SK-N-SH (cell line): ENCODE data around the gene MUC5B. TPM values are rescaled to one million over a fixed set of nuclear protein-coding genes. Genes with fewer than 3 reads are reported as not detected.
"Not testable (repeated sequence)": the region's sequence is repeated elsewhere in the genome, so short reads cannot be mapped to it uniquely, and the experiment has no call there.

Experiments
- CTCF ChIA-PET: fragments of 300-600, 350-600 bp; formaldehyde crosslinking; extraction: SDS; loops from one replicate; lab custom pipeline; 2021; lab: Yijun Ruan, JAX
- POLR2A ChIA-PET: fragments of 350-600 bp; sonication (Branson Sonifier 250); formaldehyde crosslinking; extraction: SDS; loops from one replicate; lab custom pipeline; 2020; ENCODE audit warnings: antibody characterized with exemption, inconsistent platforms; lab: Yijun Ruan, JAX
- DNase-seq: peaks from one replicate; pipeline ENCODE4 v3.0.0; 2012
- H2AFZ ChIP-seq: fragments of 200-600 bp; sonication (generic); 2 replicates; pipeline ENCODE4 v1.8.1; 2016; ENCODE audit warnings: antibody characterized with exemption, mild to moderate bottlenecking, low read depth
- H3F3A ChIP-seq: fragments of 200-600 bp; sonication (generic); replicated peaks from 2 replicates; pipeline ENCODE3; 2016; ENCODE audit warnings: antibody characterized with exemption, mild to moderate bottlenecking; ENCODE audit not compliant: insufficient read depth
- H3K27ac ChIP-seq, 2 experiments: fragments of 200-500 bp in 1 of 2; fragments of 200-600 bp in 1 of 2; sonication (Bioruptor generic) in 1 of 2; sonication (generic), shearing (Covaris generic) in 1 of 2; 2 replicates each; pipeline versions ENCODE4 v1.5.1 to v1.6.1; 2014 to 2016; ENCODE audit warnings: low read depth in 2 of 2, inconsistent platforms in 1 of 2, low read length in 1 of 2, mild to moderate bottlenecking in 1 of 2, mixed read lengths in 1 of 2
- H3K27me3 ChIP-seq: fragments of 200-600 bp; sonication (generic), shearing (Covaris generic); 2 replicates; pipeline ENCODE4 v1.6.1; 2016; ENCODE audit warnings: mixed run types; ENCODE audit not compliant: insufficient read depth
- H3K36me3 ChIP-seq, 2 experiments: fragments of 200-500 bp in 1 of 2; fragments of 200-600 bp in 1 of 2; sonication (Bioruptor generic) in 1 of 2; sonication (generic) in 1 of 2; replicated peaks in 1 of 2; 2 replicates each; pipeline versions ENCODE3 to v1.5.1; 2014 to 2016; ENCODE audit warnings: low read length in 1 of 2, mild to moderate bottlenecking in 1 of 2; ENCODE audit not compliant: insufficient read depth in 2 of 2, control insufficient read depth in 1 of 2
- H3K4me1 ChIP-seq, 2 experiments: fragments of 200-500 bp in 1 of 2; fragments of 200-600 bp in 1 of 2; sonication (Bioruptor generic) in 1 of 2; sonication (generic), shearing (Covaris generic) in 1 of 2; 2 replicates each; pipeline versions ENCODE4 v1.5.1 to v1.6.1; 2014 to 2016; ENCODE audit warnings: low read depth in 1 of 2, low read length in 1 of 2, mixed run types in 1 of 2; ENCODE audit not compliant: insufficient read depth in 2 of 2, control insufficient read depth in 1 of 2
- H3K4me2 ChIP-seq: fragments of 200-600 bp; sonication (generic), shearing (Covaris generic); 2 replicates; pipeline ENCODE4 v1.6.1; 2017; ENCODE audit warnings: mixed run types
- H3K4me3 ChIP-seq, 2 experiments: fragments of 200-500 bp in 1 of 2; fragments of 200-600 bp in 1 of 2; sonication (Bioruptor generic) in 1 of 2; sonication (generic), shearing (Covaris generic) in 1 of 2; 2 replicates each; pipeline versions ENCODE4 v1.5.1 to v1.8.1; 2014 to 2016; ENCODE audit warnings: low read depth in 2 of 2, inconsistent platforms in 1 of 2, low read length in 1 of 2, mild to moderate bottlenecking in 1 of 2, mixed read lengths in 1 of 2, moderate library complexity in 1 of 2
- H3K79me2 ChIP-seq: fragments of 200-600 bp; sonication (generic); 2 replicates; pipeline ENCODE4 v1.8.1; 2017; ENCODE audit warnings: mild to moderate bottlenecking; ENCODE audit not compliant: insufficient read depth
- H3K9ac ChIP-seq: fragments of 200-600 bp; sonication (generic); 2 replicates; pipeline ENCODE4 v1.6.1; 2017; ENCODE audit warnings: mixed run types
- H3K9me2 ChIP-seq: fragments of 200-600 bp; sonication (generic); 2 replicates; pipeline ENCODE4 v1.6.1; 2017; ENCODE audit warnings: mixed run types
- H3K9me3 ChIP-seq: fragments of 200-600 bp; sonication (generic); 2 replicates; pipeline ENCODE4 v1.6.1; 2017; ENCODE audit warnings: mixed run types, mild to moderate bottlenecking, moderate library complexity
- H4K20me1 ChIP-seq: fragments of 200-600 bp; sonication (generic); 2 replicates; pipeline ENCODE4 v1.6.1; 2017; ENCODE audit warnings: mild to moderate bottlenecking, mixed run types; ENCODE audit not compliant: insufficient read depth
- CTCF ChIP-seq: fragments of 200-600 bp; sonication (generic); IDR thresholded peaks from 2 replicates; pipeline ENCODE4 v1.6.1; 2017; ENCODE audit warnings: antibody characterized with exemption, mild to moderate bottlenecking, moderate library complexity
- ELF1 ChIP-seq: IDR thresholded peaks from 2 replicates; pipeline ENCODE4 v1.4.0; 2012
- EP300 ChIP-seq, 2 experiments: IDR thresholded peaks; 2 replicates each; pipeline versions ENCODE4 v1.4.0 to v1.6.1; 2012; ENCODE audit warnings: borderline replicate concordance in 1 of 2, low read depth in 1 of 2, low read length in 1 of 2
- EZH2phosphoT487 ChIP-seq: fragments of 200-600 bp; sonication (generic); IDR thresholded peaks from 2 replicates; pipeline ENCODE4 v1.6.1; 2017; ENCODE audit warnings: low read depth, mixed run types, mild to moderate bottlenecking, antibody characterized with exemption, moderate library complexity, borderline replicate concordance
- FOSL2 ChIP-seq: IDR thresholded peaks from 2 replicates; pipeline ENCODE4 v1.4.0; 2012; ENCODE audit warnings: low read depth, mild to moderate bottlenecking, moderate library complexity, borderline replicate concordance
- FOXJ3 ChIP-seq: sonication (generic); formaldehyde crosslinking; IDR thresholded peaks from 2 replicates; pipeline ENCODE4 v1.5.1; 2020; ENCODE audit warnings: mild to moderate bottlenecking, missing genetic modification reagents
- GABPA ChIP-seq: IDR thresholded peaks from 2 replicates; pipeline ENCODE4 v1.4.0; 2012; ENCODE audit warnings: low read depth, mild to moderate bottlenecking
- GATA2 ChIP-seq: sonication (generic); formaldehyde crosslinking; IDR thresholded peaks from 2 replicates; pipeline ENCODE4 v1.5.0; 2020; ENCODE audit warnings: mild to moderate bottlenecking, missing genetic modification reagents
- IRF3 ChIP-seq: fragments of 150-350 bp; IDR thresholded peaks from 2 replicates; pipeline ENCODE4 v1.6.1; 2016; ENCODE audit warnings: mild to moderate bottlenecking, low read depth, low read length
- JUND ChIP-seq: IDR thresholded peaks from 2 replicates; pipeline ENCODE4 v1.4.0; 2012
- MXI1 ChIP-seq: IDR thresholded peaks from 2 replicates; pipeline ENCODE4 v1.6.1; 2012; ENCODE audit warnings: mild to moderate bottlenecking, low read depth, low read length, improper control_type of control experiment
- NRF1 ChIP-seq: IDR thresholded peaks from 2 replicates; pipeline ENCODE4 v1.6.1; 2012; ENCODE audit warnings: low read depth, mild to moderate bottlenecking, low read length
- POLR2AphosphoS5 ChIP-seq: IDR thresholded peaks from 2 replicates; pipeline ENCODE4 v1.6.1; 2012; ENCODE audit warnings: low read depth, low read length
- RAD21 ChIP-seq: IDR thresholded peaks from 2 replicates; pipeline ENCODE4 v1.6.1; 2012; ENCODE audit warnings: mild to moderate bottlenecking, low read length
- RCOR1 ChIP-seq: fragments of 150-350 bp; IDR thresholded peaks from 2 replicates; pipeline ENCODE4 v1.6.1; 2017; ENCODE audit warnings: antibody characterized with exemption, low read length
- TAF1 ChIP-seq: IDR thresholded peaks from 2 replicates; pipeline ENCODE4 v1.6.1; 2012; ENCODE audit warnings: low read depth, mild to moderate bottlenecking, low read length, moderate library complexity, borderline replicate concordance
- WGBS: methylation state at CpG from one replicate; pipeline ENCODE4 v1.1.6; 2017; ENCODE audit warnings: low lambda C conversion rate; 5-methylcytosine and 5-hydroxymethylcytosine counted together
- polyA plus RNA-seq, 3 experiments: library from polyadenylated mRNA; depleted of rRNA; stranded (reverse); fragments of >200 nt; gene quantifications; 2 replicates each; pipeline ENCODE4 v1.2.3, GENCODE V29; 2012
- TF ChIP-seq, protein P1 (sequence below): IDR thresholded peaks from 2 replicates; pipeline ENCODE4 v1.4.0; 2012; ENCODE audit warnings: low read depth

MUC5B gene
- polyA plus RNA-seq, 1 of the 3 experiments (the other 2 are of a cell fraction), result not detected

DNA sequence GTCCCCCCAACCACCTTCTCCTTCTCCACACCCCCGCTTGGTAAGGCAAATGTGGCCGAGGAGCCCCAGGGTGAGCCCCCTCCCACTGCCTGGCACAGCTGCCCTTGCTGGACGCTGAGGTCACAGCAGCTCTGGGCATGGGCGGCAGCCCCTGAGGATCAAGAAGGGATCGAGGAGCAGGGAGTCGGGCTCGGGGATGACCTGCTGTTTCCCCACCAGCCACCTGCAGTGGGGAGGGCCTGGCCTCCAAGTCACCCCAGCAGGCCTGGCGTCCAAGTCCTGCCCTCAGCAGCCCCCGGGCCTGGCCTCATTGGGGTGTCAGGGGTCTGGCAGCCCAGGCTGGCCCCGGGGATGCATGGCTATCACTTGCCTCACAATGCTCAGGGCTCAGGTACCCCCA, 41.4 kb upstream of the MUC5B start:
- no peaks in the 10 kb centered on the region for H4K20me1 ChIP-seq
- no peaks in the 10 kb centered on the region for H3F3A ChIP-seq
- H3K79me2 ChIP-seq, result no peaks in the 10 kb centered on the region
- no peak for TF ChIP-seq NRF1
- TF ChIP-seq POLR2AphosphoS5, result no peak
- no peak for TF ChIP-seq GABPA
- no peak for TF ChIP-seq EZH2phosphoT487
- TF ChIP-seq TAF1, result no peak
- TF ChIP-seq EP300 (IDR thresholded peaks at IDR 0.05; ENCODE audit: borderline replicate concordance in 1 of 2, low read depth in 1 of 2, low read length in 1 of 2), result no peak
- no peak for TF ChIP-seq FOXJ3 (CRISPR knock-in tag)
- no peak for TF ChIP-seq MXI1
- no peak for TF ChIP-seq RCOR1
- TF ChIP-seq IRF3, result no peak
- TF ChIP-seq, protein P1, sequence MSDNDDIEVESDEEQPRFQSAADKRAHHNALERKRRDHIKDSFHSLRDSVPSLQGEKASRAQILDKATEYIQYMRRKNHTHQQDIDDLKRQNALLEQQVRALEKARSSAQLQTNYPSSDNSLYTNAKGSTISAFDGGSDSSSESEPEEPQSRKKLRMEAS, result no peak
- no peak for TF ChIP-seq FOSL2
- TF ChIP-seq CTCF, result no peak
- no peak for TF ChIP-seq ELF1
- no peak for TF ChIP-seq GATA2 (CRISPR knock-in tag)
- H3K27me3 ChIP-seq, result no peaks in the 10 kb centered on the region
- H3K9ac ChIP-seq, result no peak overlapping the region
- CTCF ChIA-PET, result interaction anchor here (1.5 kb wide), 1 partner anchor 18 kb away, joined by 4 read pairs; no protein-coding TSS in a partner anchor
- H3K27ac ChIP-seq, result no peak overlapping the region
- POLR2A ChIA-PET, result no interaction called here
- no peaks in the 10 kb centered on the region for H3K9me2 ChIP-seq
- no peak for DNase-seq
- H3K4me3 ChIP-seq, result no peak overlapping the region
- no peaks in the 10 kb centered on the region for H3K4me1 ChIP-seq
- no peaks in the 10 kb centered on the region for H3K36me3 ChIP-seq
- H2AFZ ChIP-seq, result no peak overlapping the region
- H3K4me2 ChIP-seq, result no peak overlapping the region
- H3K9me3 ChIP-seq, result no peaks in the 10 kb centered on the region
- 43% methylated on average over 3 of the region's 10 CpGs for WGBS

DNA sequence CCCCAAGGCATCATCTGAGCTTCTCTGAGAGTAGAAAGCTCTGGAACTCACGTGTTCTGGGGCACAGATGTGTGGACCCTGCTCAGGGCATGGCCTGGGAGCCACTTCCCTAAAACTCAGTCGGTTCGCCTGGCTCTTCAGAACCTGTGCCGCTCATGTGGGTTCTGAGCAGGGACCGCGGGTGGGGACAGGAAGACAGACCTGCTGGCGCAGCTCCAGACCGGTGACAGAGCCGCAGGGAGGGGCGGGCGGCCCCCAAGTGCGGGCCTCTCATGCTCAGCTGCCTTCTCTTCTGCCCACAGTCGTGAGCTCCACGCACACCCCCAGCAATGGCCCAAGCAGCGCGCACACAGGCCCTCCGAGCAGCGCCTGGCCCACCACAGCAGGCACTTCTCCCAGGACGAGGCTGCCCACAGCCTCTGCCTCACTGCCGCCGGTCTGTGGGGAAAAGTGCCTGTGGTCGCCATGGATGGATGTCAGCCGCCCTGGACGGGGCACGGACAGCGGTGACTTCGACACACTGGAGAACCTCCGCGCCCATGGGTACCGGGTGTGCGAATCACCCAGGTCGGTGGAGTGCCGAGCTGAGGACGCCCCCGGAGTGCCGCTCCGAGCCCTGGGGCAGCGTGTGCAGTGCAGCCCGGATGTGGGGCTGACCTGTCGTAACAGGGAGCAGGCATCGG, 40.9 kb upstream of the MUC5B start:
- Histone ChIP-seq H3K9me3 (no peaks in the 10 kb centered on the region), H3K27ac (no peak overlapping the region), H3K4me1 (no peaks in the 10 kb centered on the region), H3K36me3 (no peaks in the 10 kb centered on the region), H3F3A (no peaks in the 10 kb centered on the region), H4K20me1 (no peaks in the 10 kb centered on the region), H3K79me2 (no peaks in the 10 kb centered on the region), H3K27me3 (no peaks in the 10 kb centered on the region), H3K4me3 (no peak overlapping the region), H3K4me2 (no peak overlapping the region), H3K9me2 (no peaks in the 10 kb centered on the region), H3K9ac (no peak overlapping the region), H2AFZ (no peak overlapping the region)
- TF ChIP-seq ELF1 (no peak), JUND (no peak), EP300 (IDR thresholded peaks at IDR 0.05; ENCODE audit: borderline replicate concordance in 1 of 2, low read depth in 1 of 2, low read length in 1 of 2) (no peak), RAD21 (no peak), IRF3 (no peak)
- 21% methylated on average over 13 of the region's 41 CpGs for WGBS
- DNase-seq, result no peak
- POLR2A ChIA-PET, result no interaction called here
- CTCF ChIA-PET, result interaction anchor here (1.5 kb wide), 1 partner anchor 18 kb away, joined by 4 read pairs; no protein-coding TSS in a partner anchor

GRCh38 chr11:1184139-1184538, 38.7 kb upstream of the MUC5B start:
- H3K9me3 ChIP-seq, H3K79me2 ChIP-seq, H3K4me1 ChIP-seq, H3K4me2 ChIP-seq, H3K36me3 ChIP-seq, DNase-seq, H3K9ac ChIP-seq, H3K27me3 ChIP-seq, H3K9me2 ChIP-seq, H3K27ac ChIP-seq, POLR2A ChIA-PET, H3K4me3 ChIP-seq, H4K20me1 ChIP-seq, CTCF ChIA-PET, H3F3A ChIP-seq, H2AFZ ChIP-seq: not testable (repeated sequence)
- whole genome bisulfite sequencing, result 53% methylated on average over 12 of the region's 22 CpGs
